Nephron progenitor cell (in vitro differentiated cells): ENCODE measurements around the gene UBAP2L.
A peak's percentile ranks its signal among the peaks of the same experiment; 100 is the strongest.

Source experiments
- DNase-seq: peaks from one replicate; pipeline ENCODE4 v3.0.0; 2021
- H3K27ac Mint-ChIP-seq: 2 replicates; pipeline ENCODE4 v1.8.0; 2021; ENCODE audit warnings: mild to moderate bottlenecking, moderate library complexity, mixed read lengths
- H3K27me3 Mint-ChIP-seq: 2 replicates; pipeline ENCODE4 v1.8.0; 2021; ENCODE audit warnings: mild to moderate bottlenecking, low read depth, mixed read lengths; ENCODE audit not compliant: poor library complexity
- H3K36me3 Mint-ChIP-seq: 2 replicates; pipeline ENCODE4 v1.8.0; 2021; ENCODE audit warnings: low read depth, mixed read lengths
- H3K4me1 Mint-ChIP-seq: 2 replicates; pipeline ENCODE4 v1.8.0; 2021; ENCODE audit warnings: mixed read lengths
- H3K4me3 Mint-ChIP-seq: 2 replicates; pipeline ENCODE4 v1.8.0; 2021; ENCODE audit warnings: mild to moderate bottlenecking, moderate library complexity, mixed read lengths
- H3K9me3 Mint-ChIP-seq: 2 replicates; pipeline ENCODE4 v1.8.0; 2021; ENCODE audit warnings: mild to moderate bottlenecking, moderate library complexity, mixed read lengths
- CTCF ChIP-seq: fragments of 200-600 bp; sonication (generic); IDR thresholded peaks from 2 replicates; pipeline ENCODE4 v1.5.0; 2021; ENCODE audit warnings: antibody characterized with exemption

UBAP2L gene

GRCh38 chr1:154263465-154264332, 42.9 kb downstream of the UBAP2L start:
- H3K4me1 Mint-ChIP-seq, result no peaks in the 10 kb centered on the region
- peaks cover 58% of the 10 kb centered on the region for H3K36me3 Mint-ChIP-seq
- H3K9me3 Mint-ChIP-seq, result no peaks in the 10 kb centered on the region
- no peaks in the 10 kb centered on the region for H3K27me3 Mint-ChIP-seq
- no peak for TF ChIP-seq CTCF
- no peak for DNase-seq
- no peak overlapping the region for H3K4me3 Mint-ChIP-seq
- H3K27ac Mint-ChIP-seq, result peak overlapping the region; percentile 73

- no peak for TF ChIP-seq CTCF
- H3K27ac Mint-ChIP-seq, result peak overlapping the region; percentile 17
- H3K4me1 Mint-ChIP-seq, result no peaks in the 10 kb centered on the region
- DNase-seq, result no peak
- peaks cover 62% of the 10 kb centered on the region for H3K36me3 Mint-ChIP-seq
- H3K9me3 Mint-ChIP-seq, result no peaks in the 10 kb centered on the region
- H3K27me3 Mint-ChIP-seq, result no peaks in the 10 kb centered on the region
- H3K4me3 Mint-ChIP-seq, result no peak overlapping the region
Observed at GRCh38 chr1:154264454-154264853, 43.7 kb downstream of the UBAP2L start.

- Mint-ChIP-seq H3K27ac (peak overlapping the region; percentile 3), H3K9me3 (no peaks in the 10 kb centered on the region)
Observed at GRCh38 chr1:154265586-154265985, 44.8 kb downstream of the UBAP2L start.

GRCh38 chr1:154270833-154271232, 50.1 kb downstream of the UBAP2L start:
- no peak for DNase-seq
- H3K27ac Mint-ChIP-seq, result peak overlapping the region; percentile 29
- peak overlapping the region; percentile 99 for H3K4me3 Mint-ChIP-seq
- H3K9me3 Mint-ChIP-seq, result no peaks in the 10 kb centered on the region
- H3K36me3 Mint-ChIP-seq, result peaks cover 29% of the 10 kb centered on the region
- no peak for TF ChIP-seq CTCF
- peaks cover 29% of the 10 kb centered on the region for H3K4me1 Mint-ChIP-seq
- no peaks in the 10 kb centered on the region for H3K27me3 Mint-ChIP-seq

More at GRCh38 chr1:154265586-154265985, 44.8 kb downstream of the UBAP2L start:
- Mint-ChIP-seq H3K4me3 (no peak overlapping the region), H3K4me1 (no peaks in the 10 kb centered on the region), H3K27me3 (no peaks in the 10 kb centered on the region), H3K36me3 (peaks cover 55% of the 10 kb centered on the region)
- no peak for DNase-seq
- no peak for TF ChIP-seq CTCF

GRCh38 chr1:154272217-154272998, 51.7 kb downstream of the UBAP2L start, which contains the start of gene HAX1:
TSS of gene HAX1 (plus strand) at chr1:154272629. CDS start at chr1:154272724, 95 bp downstream.
- H3K27me3 Mint-ChIP-seq, result no peaks in the 10 kb centered on the region
- H3K36me3 Mint-ChIP-seq, result peaks cover 35% of the 10 kb centered on the region
- H3K4me3 Mint-ChIP-seq, result peak within 1 kb of the TSS; percentile 99
- peak within 1 kb of the TSS; percentile 99 for H3K27ac Mint-ChIP-seq
- TF ChIP-seq CTCF, result peak; percentile 60
- no peaks in the 10 kb centered on the region for H3K9me3 Mint-ChIP-seq
- peaks cover 29% of the 10 kb centered on the region for H3K4me1 Mint-ChIP-seq
- peak; percentile 86 for DNase-seq
